ES-I3 (cell line): ENCODE measurements around the gene MAZ.
"Not testable (repeated sequence)": the region's sequence is repeated elsewhere in the genome, so short reads cannot be mapped to it uniquely, and the experiment has no call there.

Source experiments
- H3K36me3 ChIP-seq: 2 replicates; pipeline ENCODE4 v1.6.1; 2013; ENCODE audit warnings: mild to moderate bottlenecking, low read length, control low read depth, moderate library complexity; ENCODE audit not compliant: insufficient read depth
- H3K4me1 ChIP-seq: 2 replicates; pipeline ENCODE4 v1.6.1; 2013; ENCODE audit warnings: mild to moderate bottlenecking, control low read depth, low read length; ENCODE audit not compliant: insufficient read depth
- H3K9ac ChIP-seq: 2 replicates; pipeline ENCODE4 v1.6.1; 2013; ENCODE audit warnings: low read depth, mild to moderate bottlenecking, low read length, moderate library complexity
- H3K9me3 ChIP-seq: 2 replicates; pipeline ENCODE4 v1.6.1; 2013; ENCODE audit warnings: mild to moderate bottlenecking, low read length, moderate library complexity; ENCODE audit not compliant: control insufficient read depth, insufficient read depth

Gene MAZ

DNA sequence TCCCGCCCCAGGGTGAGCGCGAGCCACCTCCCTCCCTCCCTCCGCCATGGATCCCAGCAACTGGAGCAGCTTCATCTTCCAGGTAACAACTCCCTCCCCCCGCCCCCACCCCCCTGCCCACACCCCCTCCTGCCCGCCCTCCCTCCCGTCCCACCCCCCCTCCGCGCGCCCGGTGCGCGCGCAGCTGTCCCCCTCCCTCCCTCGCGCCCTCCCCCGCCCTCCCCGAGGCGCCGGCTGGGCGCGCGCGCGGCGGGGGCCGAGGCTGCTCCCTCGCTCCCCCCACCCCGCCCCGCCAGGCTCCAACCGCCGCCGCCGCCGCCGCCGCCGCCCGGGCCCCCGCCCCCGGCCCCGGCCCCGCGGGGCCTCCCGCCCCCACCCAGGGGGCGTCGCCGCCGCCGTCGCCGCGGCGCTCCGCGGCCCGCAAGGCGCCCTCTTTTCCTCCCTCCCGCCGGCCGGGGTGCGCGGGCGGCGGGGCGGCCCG lies at the start of gene MAZ:
MAZ (plus strand) TSS at position 431 of the 481 bp plus-strand sequence. CDS start 173 bp downstream, outside the sequence.
- Histone ChIP-seq H3K9me3 (no peaks in the 10 kb centered on the region), H3K36me3 (peaks cover 11% of the 10 kb centered on the region), H3K9ac (peak within 1 kb of the TSS; percentile 77), H3K4me1 (peaks cover 15% of the 10 kb centered on the region)

DNA sequence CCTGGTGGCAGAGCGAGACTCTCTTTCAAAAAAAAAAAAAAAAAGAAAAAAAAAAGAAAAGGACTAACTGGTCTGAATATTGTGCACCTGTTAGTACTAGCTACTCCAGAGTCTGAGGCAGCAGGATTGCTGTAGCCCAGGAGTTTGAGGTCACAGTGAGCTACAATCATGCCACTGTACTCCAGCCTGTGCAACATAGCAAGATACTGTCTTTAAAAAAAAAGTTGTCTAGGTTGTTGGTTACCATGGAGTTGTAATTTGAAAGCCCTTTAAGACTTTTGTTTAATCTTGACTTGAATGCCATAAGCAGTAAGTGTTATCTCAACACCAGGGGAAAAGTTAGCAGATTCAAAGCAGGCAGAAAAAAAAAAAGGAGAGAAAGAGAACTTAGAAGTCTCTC lies 49.7 kb upstream of the MAZ start:
- Histone ChIP-seq H3K4me1 (no peaks in the 10 kb centered on the region), H3K9me3 (no peaks in the 10 kb centered on the region), H3K9ac (no peak overlapping the region), H3K36me3 (no peaks in the 10 kb centered on the region)

DNA sequence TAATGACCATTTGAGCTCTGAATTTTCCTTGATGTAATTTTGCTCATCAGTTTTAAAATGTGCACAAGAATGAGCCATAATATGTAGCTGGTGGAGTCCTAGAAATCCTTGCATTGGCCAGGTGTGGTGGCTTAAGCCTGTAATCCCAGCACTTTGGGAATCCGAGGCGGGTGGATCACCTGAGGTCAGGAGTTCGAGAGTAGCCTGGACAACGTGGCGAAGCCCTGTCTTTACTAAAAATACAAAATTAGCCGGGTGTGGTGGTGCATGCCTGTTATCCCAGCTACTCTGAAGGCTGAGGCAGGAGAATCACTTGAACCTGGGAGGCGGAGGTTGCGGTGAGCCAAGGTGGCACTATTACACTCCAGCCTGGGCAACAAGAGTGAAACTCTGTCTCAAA lies 49.2 kb upstream of the MAZ start:
- H3K9me3 ChIP-seq, H3K4me1 ChIP-seq, H3K36me3 ChIP-seq, H3K9ac ChIP-seq: not testable (repeated sequence)

DNA sequence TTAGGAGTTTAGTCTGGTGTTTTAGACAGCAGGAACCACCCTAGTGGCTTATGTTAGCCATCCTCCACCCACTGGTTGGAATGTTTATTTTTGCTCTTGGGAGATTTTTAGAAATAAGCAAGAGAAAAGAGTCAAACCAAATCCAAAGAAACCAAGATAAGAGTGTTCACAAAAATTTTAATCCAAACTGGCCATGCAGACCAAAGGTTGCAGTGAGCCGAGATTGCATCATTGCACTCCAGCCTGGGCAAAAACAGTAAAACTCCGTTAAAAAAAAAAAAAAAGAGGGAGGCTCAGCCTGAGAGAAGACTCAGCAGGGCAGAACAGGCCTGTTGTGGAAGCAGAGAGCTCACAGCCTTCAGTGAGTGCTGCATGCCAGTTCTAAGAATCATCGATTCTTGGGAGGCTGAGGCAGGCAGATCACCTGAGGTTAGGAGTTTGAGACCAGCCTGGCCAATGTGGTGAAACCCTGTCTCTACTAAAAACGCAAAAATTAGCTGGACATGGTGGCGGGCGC lies 48.3 kb upstream of the MAZ start:
- Histone ChIP-seq H3K4me1 (no peaks in the 10 kb centered on the region), H3K9ac (no peak overlapping the region), H3K9me3 (no peaks in the 10 kb centered on the region), H3K36me3 (no peaks in the 10 kb centered on the region)

DNA sequence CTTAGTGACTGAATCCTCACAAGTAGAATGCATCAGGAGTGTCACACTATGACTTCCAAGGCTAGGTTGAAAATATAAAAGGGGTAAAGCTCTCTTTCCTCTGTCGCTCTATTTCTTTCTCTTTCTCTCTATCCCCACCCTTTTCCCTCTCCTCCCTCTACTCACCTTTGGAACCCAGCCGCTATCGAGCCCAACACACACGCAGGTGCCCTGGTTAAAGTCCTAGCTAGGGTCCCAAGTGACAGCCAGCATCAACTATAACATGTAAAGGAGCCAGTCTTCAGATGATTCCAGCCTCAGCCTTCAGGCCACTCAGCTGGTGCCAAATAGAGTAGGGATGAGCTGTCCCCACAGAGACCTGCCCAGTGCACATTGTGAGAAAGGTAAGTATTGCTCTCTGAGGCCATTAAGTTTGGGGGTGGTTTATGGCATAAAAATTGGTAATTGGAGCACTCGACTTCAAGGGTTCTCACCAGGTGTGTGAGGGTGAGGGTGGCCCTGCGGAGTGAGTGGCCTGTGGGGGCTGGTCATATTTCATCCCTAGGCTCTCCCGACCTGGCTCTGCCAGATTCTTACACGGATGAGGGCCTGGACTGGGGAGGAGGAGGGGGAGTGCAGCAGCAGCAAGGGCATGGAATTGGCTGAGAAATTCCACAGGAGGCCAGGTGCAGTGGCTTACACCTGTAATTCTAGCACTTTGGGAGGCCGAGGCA lies 45.6 kb upstream of the MAZ start:
- Histone ChIP-seq H3K36me3 (no peaks in the 10 kb centered on the region), H3K9me3 (no peaks in the 10 kb centered on the region), H3K9ac (no peak overlapping the region), H3K4me1 (no peaks in the 10 kb centered on the region)

DNA sequence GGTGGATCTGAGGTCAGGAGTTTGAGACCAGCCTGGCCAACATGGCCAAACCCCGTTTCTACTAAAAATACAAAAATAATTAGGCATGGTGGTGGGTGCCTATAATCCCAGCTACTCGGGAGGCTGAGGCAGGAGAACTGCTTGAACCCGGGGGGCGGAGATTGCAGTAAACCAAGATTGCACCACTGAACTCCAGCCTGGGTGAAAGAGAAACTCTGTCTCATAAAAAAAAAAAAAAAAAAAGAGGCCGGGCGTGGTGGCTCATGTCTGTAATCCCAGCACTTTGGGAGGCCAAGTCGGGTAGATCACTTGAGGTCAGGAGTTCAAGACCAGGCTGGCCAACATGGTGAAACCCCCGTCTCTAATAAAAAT lies 45.1 kb upstream of the MAZ start:
- H3K4me1 ChIP-seq, H3K9ac ChIP-seq, H3K9me3 ChIP-seq, H3K36me3 ChIP-seq: not testable (repeated sequence)

DNA sequence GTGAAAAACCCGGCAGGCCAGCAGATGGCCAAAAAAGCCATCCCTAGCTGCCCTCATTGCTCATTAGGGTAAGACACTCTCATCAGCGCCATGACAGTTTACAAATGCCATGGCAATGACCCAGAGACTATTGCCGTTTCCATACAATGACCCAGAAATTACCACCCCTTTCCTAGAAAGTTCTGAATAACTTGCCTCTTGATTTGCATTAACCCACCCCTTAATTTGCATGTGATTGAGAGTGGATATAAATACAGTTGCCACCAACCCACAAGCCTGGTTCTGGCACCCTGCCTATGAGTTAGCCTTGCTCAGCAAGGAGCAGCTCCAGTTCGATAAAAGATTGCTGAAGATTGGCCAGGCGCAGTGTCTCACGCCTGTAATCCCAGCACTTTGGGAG lies 44.4 kb upstream of the MAZ start:
- no peaks in the 10 kb centered on the region for H3K36me3 ChIP-seq
- H3K4me1 ChIP-seq = no peaks in the 10 kb centered on the region
- H3K9ac ChIP-seq = no peak overlapping the region
- H3K9me3 ChIP-seq = no peaks in the 10 kb centered on the region

DNA sequence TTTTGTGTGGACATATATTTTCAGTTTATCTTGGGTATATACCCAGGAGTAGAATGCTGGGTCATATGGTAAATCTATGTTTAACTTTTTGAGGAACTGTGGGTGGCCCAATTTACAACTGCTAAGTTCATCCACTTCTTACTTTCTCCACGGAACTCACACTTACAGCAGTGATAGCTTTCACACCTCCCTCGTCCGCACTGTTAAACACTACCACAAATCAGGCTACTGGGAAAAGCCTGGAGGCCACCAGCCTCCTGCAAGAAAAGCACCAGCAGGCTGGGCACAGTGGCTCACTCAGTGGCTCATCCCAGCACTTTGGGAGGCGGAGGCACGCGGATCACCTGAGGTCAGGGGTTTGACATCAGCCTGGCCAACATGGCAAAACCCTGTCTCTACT lies 43.0 kb upstream of the MAZ start:
- no peaks in the 10 kb centered on the region for H3K9me3 ChIP-seq
- no peak overlapping the region for H3K9ac ChIP-seq
- no peaks in the 10 kb centered on the region for H3K36me3 ChIP-seq
- no peaks in the 10 kb centered on the region for H3K4me1 ChIP-seq

DNA sequence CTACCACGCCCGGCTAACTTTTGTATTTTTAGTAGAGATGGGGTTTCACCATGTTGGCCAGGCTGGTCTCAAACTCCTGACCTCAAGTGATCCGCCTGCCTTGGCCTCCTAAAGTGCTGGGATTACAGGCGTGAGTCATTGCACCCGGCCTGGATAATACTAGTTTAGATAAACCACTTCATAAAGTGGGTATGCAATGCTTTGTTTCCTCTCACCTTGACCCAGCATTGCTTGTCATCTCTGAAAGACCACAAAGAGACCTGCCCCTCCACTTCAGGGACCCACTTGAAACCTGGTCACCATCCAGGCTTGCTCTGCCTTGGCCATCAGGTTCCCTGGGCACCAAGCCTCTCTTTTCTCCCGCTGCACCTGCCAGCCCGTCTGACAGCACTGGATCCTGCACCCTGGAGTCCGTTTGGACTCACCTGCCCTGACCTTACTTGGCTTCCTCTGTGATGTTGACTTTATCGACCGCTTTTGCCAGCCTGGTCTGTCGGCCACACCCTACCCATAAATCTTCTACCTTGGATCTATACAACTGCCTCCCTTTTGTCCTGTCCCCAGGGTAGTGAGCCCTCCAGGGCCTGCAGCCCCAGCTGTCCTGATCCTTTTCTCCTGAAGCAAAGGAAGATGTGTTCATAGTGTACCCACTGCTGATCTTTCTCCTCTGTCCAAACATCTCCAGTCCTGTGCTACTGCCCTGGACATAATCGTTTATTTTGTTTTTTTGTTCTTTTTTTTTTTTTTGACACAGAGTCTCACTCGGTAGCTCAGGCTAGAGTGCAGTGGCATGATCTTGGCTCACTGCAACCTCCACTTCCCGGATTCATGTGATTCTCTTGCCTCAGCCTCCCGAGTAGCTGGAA lies 40.9 kb upstream of the MAZ start:
- no peak overlapping the region for H3K9ac ChIP-seq
- no peaks in the 10 kb centered on the region for H3K4me1 ChIP-seq
- H3K36me3 ChIP-seq = no peaks in the 10 kb centered on the region
- no peaks in the 10 kb centered on the region for H3K9me3 ChIP-seq

DNA sequence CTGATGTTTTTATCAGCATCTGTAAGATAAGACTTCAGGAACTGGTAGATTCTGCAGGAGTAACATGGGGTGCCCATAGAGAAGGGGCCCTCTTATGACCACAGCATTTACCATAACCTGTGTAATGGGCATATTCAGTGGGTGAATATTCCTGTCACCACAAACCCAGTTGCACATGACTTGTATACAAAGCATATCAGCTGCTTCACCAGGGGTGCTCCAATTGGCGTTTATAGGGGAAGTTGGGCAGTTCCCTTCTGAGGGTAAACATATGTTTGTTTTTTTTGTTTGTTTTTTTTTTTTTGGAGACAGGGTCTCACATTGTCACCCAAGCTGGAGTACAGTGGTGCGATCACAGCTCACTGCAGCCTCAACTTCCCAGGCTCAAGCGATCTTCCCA lies 39.8 kb upstream of the MAZ start:
- Histone ChIP-seq H3K36me3 (no peaks in the 10 kb centered on the region), H3K9me3 (no peaks in the 10 kb centered on the region), H3K9ac (no peak overlapping the region), H3K4me1 (no peaks in the 10 kb centered on the region)

DNA sequence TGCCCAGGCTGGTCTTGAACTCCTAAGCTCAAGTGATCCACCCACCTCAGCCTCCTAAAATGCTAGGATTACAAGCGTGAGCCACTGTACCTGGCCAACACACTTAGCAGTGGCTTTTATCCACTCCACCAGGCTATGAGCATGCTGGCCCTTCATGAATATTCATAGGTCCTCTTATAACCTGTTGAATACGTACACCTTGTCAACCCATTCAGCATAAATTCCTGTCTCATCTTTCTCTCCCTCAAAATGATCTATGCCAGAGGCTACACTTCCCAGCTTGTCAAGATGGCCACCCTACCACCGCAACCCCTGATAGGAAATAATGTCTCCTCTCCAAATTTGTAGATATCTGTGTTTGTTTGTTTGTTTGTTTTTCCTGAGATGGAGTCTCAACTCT lies 39.3 kb upstream of the MAZ start:
- H3K9me3 ChIP-seq = no peaks in the 10 kb centered on the region
- no peaks in the 10 kb centered on the region for H3K36me3 ChIP-seq
- H3K9ac ChIP-seq = no peak overlapping the region
- H3K4me1 ChIP-seq = no peaks in the 10 kb centered on the region

DNA sequence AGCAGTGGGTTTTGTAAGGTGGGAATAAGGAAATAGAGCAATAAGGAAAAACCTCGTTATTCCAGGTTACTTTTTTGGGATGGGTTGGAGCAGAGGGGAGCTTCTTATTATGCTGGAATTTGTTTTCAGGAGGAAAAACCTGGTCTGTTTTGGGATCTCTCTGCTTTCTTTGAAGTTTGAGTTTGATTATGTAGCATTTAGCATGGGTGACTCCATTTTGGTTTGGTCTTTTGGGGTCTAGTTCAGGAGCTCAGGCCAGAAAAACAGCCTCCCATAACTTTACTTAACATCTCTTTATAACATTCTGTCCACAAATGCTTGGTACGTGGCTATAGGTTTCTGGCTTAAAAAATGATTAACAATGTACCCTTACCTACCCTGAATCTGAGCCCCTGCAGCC lies 36.8 kb upstream of the MAZ start:
- H3K9ac ChIP-seq = no peak overlapping the region
- no peaks in the 10 kb centered on the region for H3K9me3 ChIP-seq
- no peaks in the 10 kb centered on the region for H3K36me3 ChIP-seq
- no peaks in the 10 kb centered on the region for H3K4me1 ChIP-seq

DNA sequence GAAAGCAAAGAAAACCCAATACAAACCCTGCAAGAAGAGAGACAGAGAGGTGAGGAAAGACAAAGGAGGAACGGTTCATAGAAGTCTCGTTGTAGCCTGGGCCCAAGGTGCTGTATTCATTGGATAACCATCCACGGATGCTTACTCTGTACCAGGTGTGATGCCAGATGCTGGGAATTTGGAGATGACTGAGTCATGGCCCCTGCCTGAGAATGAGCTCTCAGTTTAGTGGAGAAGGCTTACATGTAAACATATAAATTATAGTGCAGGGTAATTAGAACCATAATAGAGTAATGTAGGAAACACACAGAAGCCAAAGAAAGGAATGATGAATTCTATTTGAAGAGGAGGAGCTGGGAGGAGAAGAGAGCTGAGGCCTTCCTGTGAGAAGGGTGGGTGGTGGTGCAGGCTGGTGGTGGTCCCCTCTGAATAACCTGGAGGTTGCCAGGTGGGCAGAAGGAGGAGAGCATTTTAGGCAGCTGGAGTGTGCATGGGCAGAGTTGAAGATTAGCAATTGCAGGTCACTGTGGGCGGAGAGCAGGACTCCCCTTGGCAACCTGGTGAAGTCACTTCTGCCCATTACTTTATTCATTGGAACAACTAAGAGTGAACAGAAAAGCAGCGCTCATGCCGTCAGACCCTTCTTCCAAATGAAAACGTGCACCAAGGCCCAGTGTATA lies 35.9 kb upstream of the MAZ start:
- no peak overlapping the region for H3K9ac ChIP-seq
- no peaks in the 10 kb centered on the region for H3K36me3 ChIP-seq
- no peaks in the 10 kb centered on the region for H3K4me1 ChIP-seq
- no peaks in the 10 kb centered on the region for H3K9me3 ChIP-seq

DNA sequence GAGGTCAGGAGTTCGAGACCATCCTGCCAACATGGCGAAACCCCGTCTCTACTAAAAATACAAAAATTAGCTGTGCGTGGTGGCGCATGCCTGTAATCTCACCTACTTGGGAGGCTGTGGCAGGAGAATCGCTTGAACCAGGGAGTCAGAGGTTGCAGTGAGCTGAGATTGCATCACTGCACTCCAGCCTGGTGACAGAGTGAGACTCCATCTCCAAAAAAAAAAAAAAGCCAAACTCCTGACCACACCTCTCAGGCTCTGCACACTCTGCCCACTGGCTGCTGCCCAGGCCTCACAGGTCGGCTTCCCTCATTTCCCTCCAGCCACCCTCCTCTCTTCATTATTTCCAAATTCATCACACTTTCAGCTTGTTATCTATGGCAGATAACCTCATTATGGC lies 34.0 kb upstream of the MAZ start:
- not testable (repeated sequence) for H3K36me3 ChIP-seq, H3K9ac ChIP-seq, H3K4me1 ChIP-seq, H3K9me3 ChIP-seq
